ENCODE measurements around the gene PNMA6E. TPM values are rescaled to one million over a fixed set of nuclear protein-coding genes. Genes with fewer than 3 reads are reported as not detected.

Gene PNMA6E
- total RNA-seq, 3 donors from 2014 or later = not detected

GRCh38 chrX:153444333-153445011 is 43.3 kb upstream of the PNMA6E start:
- Histone ChIP-seq H3K4me1 (ENCODE audit: low read depth) (no peaks in the 10 kb centered on the region), H3K9me3 (no peaks in the 10 kb centered on the region), H3K4me3 (no peak overlapping the region), H3K36me3 (ENCODE audit: low read depth) (no peaks in the 10 kb centered on the region)
- TF ChIP-seq CTCF (IDR thresholded peaks at IDR 0.05) = no peak
- DNase-seq = no peak
- no peak for ATAC-seq
- intact Hi-C loops (cut with DNase I, micrococcal nuclease) = no loop called here

- ATAC-seq (no peak), DNase-seq (no peak)
- no peaks in the 10 kb centered on the region for H3K9me3 ChIP-seq
- no peaks in the 10 kb centered on the region for H3K36me3 ChIP-seq (ENCODE audit: low read depth)
- H3K4me1 ChIP-seq (ENCODE audit: low read depth) = no peaks in the 10 kb centered on the region
- H3K4me3 ChIP-seq = no peak overlapping the region
- no peak for TF ChIP-seq CTCF (IDR thresholded peaks at IDR 0.05)
- intact Hi-C loops (cut with DNase I, micrococcal nuclease) = no loop called here
Observed at GRCh38 chrX:153443476-153444332, 42.6 kb upstream of the PNMA6E start.

GRCh38 chrX:153442463-153442862 is 41.3 kb upstream of the PNMA6E start:
- ATAC-seq = no peak
- Histone ChIP-seq H3K36me3 (ENCODE audit: low read depth) (no peaks in the 10 kb centered on the region), H3K9me3 (no peaks in the 10 kb centered on the region), H3K4me1 (ENCODE audit: low read depth) (no peaks in the 10 kb centered on the region), H3K4me3 (no peak overlapping the region)
- intact Hi-C loops (cut with DNase I, micrococcal nuclease) = no loop called here
- DNase-seq = no peak
- TF ChIP-seq CTCF (IDR thresholded peaks at IDR 0.05) = no peak

- DNase-seq = no peak
- no peaks in the 10 kb centered on the region for H3K9me3 ChIP-seq
- no peak overlapping the region for H3K4me3 ChIP-seq
- ATAC-seq = no peak
- intact Hi-C loops (cut with DNase I, micrococcal nuclease) = no loop called here
- H3K36me3 ChIP-seq (ENCODE audit: low read depth) = no peaks in the 10 kb centered on the region
- TF ChIP-seq CTCF (IDR thresholded peaks at IDR 0.05) = no peak
- no peaks in the 10 kb centered on the region for H3K4me1 ChIP-seq (ENCODE audit: low read depth)
Observed at GRCh38 chrX:153441981-153442380, 40.8 kb upstream of the PNMA6E start.

GRCh38 chrX:153441296-153441695 is 40.1 kb upstream of the PNMA6E start:
- Histone ChIP-seq H3K4me3 (no peak overlapping the region), H3K9me3 (no peaks in the 10 kb centered on the region), H3K36me3 (ENCODE audit: low read depth) (no peaks in the 10 kb centered on the region), H3K4me1 (ENCODE audit: low read depth) (no peaks in the 10 kb centered on the region)
- ATAC-seq (no peak), DNase-seq (no peak)
- no peak for TF ChIP-seq CTCF (IDR thresholded peaks at IDR 0.05)
- intact Hi-C loops (cut with DNase I, micrococcal nuclease) = no loop called here
